Neural progenitor cell (in vitro differentiated cells): ENCODE results near the gene ZFAND5.
A peak's percentile ranks its signal among the peaks of the same experiment; 100 is the strongest.

Source experiments
- EZH2 ChIP-seq: fragments of 200-600 bp; sonication (generic); IDR thresholded peaks from 2 replicates; pipeline ENCODE4 v1.6.1; 2017; ENCODE audit warnings: antibody characterized with exemption, mild to moderate bottlenecking, moderate library complexity
- TF ChIP-seq, protein P1 (sequence below): fragments of 200-600 bp; sonication (generic); IDR thresholded peaks from 2 replicates; pipeline ENCODE4 v1.5.1; 2017; ENCODE audit warnings: antibody characterized with exemption, mild to moderate bottlenecking

- TF ChIP-seq, protein P1, sequence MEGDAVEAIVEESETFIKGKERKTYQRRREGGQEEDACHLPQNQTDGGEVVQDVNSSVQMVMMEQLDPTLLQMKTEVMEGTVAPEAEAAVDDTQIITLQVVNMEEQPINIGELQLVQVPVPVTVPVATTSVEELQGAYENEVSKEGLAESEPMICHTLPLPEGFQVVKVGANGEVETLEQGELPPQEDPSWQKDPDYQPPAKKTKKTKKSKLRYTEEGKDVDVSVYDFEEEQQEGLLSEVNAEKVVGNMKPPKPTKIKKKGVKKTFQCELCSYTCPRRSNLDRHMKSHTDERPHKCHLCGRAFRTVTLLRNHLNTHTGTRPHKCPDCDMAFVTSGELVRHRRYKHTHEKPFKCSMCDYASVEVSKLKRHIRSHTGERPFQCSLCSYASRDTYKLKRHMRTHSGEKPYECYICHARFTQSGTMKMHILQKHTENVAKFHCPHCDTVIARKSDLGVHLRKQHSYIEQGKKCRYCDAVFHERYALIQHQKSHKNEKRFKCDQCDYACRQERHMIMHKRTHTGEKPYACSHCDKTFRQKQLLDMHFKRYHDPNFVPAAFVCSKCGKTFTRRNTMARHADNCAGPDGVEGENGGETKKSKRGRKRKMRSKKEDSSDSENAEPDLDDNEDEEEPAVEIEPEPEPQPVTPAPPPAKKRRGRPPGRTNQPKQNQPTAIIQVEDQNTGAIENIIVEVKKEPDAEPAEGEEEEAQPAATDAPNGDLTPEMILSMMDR, result peak; percentile 50
- TF ChIP-seq EZH2, result no peak
Observed at GRCh38 chr9:72333709-72334108, 31.3 kb downstream of the ZFAND5 start.
